H1 (cell line): ENCODE data around the gene PCDH19. TPM values are rescaled to one million over a fixed set of nuclear protein-coding genes. Genes with fewer than 3 reads are reported as not detected.

ENCODE experiments used
- CHD7 ChIP-seq: fragments of 300-600 bp; sonication (generic); IDR thresholded peaks from 2 replicates; pipeline ENCODE4 v1.7.1; 2012; ENCODE audit warnings: low read length, moderate library complexity, mild to moderate bottlenecking, inconsistent platforms; ENCODE audit not compliant: insufficient replicate concordance
- polyA plus RNA-seq, 7 experiments: library from polyadenylated mRNA; depleted of rRNA in 3 of 7; stranded (reverse) in 5 of 7; unstranded in 2 of 7; fragments of >200 nt in 5 of 7; fragments of 200-250 nt in 2 of 7; gene quantifications; 1 replicate in 5 of 7; 2 replicates in 1 of 7; 4 replicates in 1 of 7; pipeline versions ENCODE4 v1.2.1 to v1.2.3, GENCODE V29; 2011 to 2013; ENCODE audit warnings: missing spikeins in 2 of 7, mixed read lengths in 2 of 7
- total RNA-seq: library from RNA; stranded (reverse); fragmentation: NEBNext Ultra II Directional; extraction: Animal tissue kit (Norgen Biotek cat#: 25700); gene quantifications from 2 replicates; pipeline ENCODE4 v1.2.1, GENCODE V29; 2021

PCDH19 gene
- total and polyA plus RNA-seq, 2 of the 8 experiments (the other 6 are each of a cell fraction or from before 2014, with no cell fraction given): 0.12 to 1.2 TPM

- no peak for TF ChIP-seq CHD7
Measured at GRCh38 chrX:100294965-100295364, 115.1 kb downstream of the PCDH19 start (continued).
